NOMO-1 treated with DMSO at 0.1 percent for 48 hours (cell line): Measurements from ENCODE around the gene HJURP.

ENCODE experiments used
- DNase-seq: peaks from one replicate; lab custom pipeline; 2025; ENCODE audit not compliant: unreplicated experiment; lab: John Stamatoyannopoulos, UW

Gene HJURP

DNA sequence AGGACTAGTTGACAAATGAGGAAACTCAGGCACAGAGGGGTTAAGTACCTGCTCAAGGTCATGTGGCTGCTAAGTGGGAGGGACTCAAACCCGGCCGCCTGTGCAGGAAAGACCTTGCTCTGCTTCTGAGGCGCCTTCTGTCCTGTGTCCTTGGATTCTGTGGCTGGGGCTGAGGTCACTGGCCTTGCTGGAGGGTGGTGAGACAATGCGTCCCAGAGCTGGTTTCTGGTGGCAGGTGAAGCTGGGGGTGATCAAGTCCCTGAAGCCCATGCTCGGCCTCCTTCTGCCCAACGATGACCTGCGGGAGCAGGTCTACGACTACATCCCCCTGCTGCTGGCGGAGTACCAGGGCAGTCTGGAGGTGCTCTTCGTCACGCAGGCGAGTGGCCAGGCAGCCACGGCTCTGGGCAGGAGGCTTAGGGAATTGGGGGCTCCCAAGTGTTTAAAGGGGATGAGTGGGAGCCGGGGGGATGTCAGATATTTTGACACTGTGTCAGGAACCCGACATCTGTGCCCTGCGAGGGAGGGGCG, 60.1 kb downstream of the HJURP start:
- no peak for DNase-seq

DNA sequence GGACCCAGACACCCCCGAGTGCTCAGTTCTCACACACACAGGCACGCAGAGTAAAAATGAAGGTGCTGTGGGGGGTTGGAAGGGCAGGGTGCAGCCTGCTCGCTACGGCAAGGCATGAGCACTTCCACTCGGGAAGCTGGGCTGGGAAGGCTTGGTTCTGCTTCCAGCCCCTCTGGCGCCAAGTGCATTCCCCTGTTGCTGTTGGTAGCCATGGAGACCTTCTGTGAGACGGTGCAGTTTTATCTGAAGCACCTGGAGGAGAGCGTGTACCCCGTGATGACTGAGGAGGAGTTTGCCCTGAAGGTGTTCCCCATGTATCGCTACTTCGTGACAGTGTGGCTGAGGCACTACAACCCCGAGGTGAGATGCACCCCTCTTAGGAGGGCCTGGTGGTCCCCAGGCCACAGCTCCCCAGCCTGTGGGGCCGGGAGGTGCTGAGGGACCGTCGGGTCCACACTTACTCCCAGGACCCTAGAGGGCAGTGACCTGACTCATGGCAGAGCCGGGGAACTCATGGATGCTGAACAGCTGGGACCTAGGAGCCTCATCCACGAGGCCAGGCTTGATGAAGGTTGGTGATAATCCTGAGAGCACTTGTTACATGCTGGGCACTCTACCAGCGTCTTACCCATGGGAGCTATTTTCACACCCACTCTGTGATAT, 60.7 kb downstream of the HJURP start:
- no peak for DNase-seq

DNA sequence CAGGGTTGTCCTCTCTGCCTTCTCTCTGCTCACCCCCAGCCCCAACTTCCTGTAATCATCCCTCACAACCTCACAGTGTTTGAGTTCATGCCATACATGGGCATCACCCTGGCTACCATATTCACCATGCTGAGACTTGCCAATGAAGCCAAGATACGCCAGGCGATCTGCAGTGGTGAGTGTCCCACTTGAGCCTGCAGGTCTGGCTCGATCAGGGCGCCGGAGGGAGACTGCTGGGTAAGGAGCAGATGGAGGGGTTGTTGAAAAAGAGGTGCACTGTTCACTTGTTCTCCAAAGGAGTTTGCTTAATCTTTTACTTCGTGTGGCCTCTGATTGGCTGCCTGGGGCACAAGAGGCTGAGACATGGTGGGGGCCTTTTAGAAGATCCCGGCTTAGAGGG, 61.6 kb downstream of the HJURP start:
- no peak for DNase-seq

DNA sequence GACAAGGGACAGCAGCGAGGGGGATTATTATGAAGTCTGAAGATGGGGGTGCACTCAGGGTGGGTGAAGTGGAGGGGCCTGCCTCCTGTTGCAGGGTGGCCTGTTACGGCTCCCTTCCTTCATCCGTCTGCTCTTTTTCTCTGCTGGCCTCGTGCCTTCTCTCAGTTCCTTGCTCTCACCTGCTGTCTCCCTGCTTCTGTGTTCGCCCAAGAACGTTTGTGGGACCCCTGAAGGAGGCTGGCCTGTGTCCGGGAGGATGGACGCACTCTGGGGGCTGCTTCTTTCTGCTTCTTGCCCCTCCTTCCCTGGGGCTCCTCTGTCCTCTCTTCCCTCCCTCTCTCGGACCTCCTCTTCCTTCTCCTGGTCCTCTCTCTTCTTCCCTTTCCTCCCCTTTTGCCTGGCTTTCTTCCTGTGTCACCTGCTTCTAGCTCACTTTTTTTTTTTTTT, 62.4 kb downstream of the HJURP start:
- DNase-seq = no peak

DNA sequence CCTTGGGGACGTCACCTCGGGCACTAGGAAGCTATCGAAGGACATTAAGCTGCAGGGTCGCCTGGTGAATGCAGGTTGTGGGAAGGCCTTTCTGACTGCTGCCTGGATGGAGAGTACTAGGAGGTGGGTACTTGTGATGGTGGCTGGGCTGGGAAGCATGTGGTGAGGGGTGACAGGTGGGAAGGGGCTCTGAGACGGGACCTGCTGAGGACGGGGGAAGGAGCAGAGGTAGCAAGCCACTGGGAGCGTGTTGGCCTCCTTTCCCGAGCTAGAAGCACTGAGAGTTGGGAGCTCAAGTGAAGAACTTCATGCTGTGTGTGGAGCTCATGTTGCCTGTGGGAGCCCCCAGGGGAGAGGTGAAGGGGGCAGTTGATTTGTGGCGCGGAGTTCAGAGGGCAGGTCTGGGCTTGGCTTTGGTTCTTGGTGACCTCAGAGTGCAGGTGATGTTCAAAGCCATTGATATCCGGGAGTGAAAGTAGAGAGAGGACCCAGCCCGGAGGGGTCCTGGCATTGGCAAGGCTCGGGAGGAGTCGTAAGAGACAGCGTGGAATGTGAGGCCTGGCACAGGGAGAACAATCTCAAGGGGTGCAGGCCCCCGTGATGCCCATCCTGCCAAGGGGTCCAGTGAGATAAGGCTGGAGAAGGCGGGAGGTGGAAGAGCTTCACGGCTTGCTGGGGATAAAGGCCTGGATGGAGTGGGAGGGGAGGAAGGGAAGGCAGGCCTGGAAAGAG, 63.0 kb downstream of the HJURP start:
- DNase-seq = no peak

DNA sequence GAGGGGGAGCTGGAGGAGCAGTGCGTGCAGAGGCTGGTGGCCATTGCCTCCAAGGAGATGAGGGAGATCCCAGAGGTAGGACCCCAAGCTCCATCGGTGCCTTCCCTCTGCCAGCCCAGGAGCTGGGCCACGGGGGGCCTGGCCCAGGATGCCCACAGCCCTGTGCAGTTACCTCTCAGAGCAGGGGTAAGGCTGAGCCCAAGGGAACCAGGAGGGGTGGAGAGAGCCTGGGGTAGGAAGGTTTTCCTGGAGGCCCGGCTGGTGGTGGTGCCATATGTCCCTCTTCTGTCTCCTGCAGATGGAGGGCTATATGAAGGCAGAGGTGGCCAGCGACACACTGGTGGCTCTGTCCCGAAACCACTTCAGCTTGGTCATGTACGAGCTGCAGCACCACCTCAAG, 64.8 kb downstream of the HJURP start:
- DNase-seq = no peak
